NCI-H2227 treated with DMSO at 0.1 percent for 48 hours (cell line): ENCODE data around the gene MDH1B.
A peak's percentile ranks its signal among the peaks of the same experiment; 100 is the strongest.
"Not testable (repeated sequence)": the region's sequence is repeated elsewhere in the genome, so short reads cannot be mapped to it uniquely, and the experiment has no call there.

Experiments
- DNase-seq: peaks from one replicate; lab custom pipeline; 2025; lab: John Stamatoyannopoulos, UW

MDH1B gene

DNA sequence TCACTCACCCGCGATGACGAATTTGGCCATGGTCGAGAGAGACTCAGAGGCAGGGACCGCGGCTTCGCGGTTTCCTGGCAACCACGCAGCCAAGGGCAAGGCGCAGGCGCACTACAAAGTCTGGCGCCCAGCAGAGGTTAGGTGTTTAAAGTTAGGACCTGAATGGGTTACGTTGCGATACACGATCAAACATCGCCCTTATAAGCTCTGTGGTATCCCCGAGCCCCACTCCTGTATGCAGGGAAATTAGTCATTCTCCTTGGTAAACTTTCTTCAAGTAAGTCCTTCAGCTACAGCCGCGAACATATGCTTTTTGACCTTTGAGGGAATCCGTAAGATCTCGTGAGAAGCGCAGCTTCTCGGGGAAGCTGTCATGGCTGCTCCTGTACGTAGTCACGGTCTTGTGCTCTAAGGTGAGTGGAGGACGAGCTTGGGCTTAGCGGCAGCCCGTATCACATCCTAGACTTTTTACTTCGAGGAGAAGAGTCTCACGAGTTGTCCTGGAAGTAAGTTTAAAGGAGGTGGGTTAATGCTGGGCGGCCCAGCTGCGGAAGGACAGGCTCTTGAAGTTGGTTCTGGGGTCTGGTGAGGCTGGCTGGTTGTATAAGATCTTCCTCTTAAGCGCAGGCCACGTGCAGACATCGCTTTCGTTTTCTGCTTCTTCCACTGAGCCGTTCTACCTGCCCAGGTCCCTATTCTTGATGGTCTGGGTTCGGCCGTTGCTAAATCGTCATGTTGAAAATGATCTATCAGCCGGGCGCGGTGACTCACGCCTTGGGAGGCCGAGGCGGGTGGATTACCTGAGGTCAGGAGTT, at the start of gene MDH1B, which contains the start of gene FASTKD2:
Gene MDH1B (minus strand): TSS at position 87 of the 815 bp plus-strand sequence. CDS start 57 bp downstream, at position 30.
Gene FASTKD2 (plus strand): TSS at position 365 of the 815 bp plus-strand sequence. CDS start 1,088 bp downstream, outside the sequence.
- DNase-seq: peak; percentile 95

GRCh38 chr2:206814498-206814897, 49.4 kb upstream of the MDH1B start:
- DNase-seq: no peak

GRCh38 chr2:206812471-206812870, 47.3 kb upstream of the MDH1B start:
- not testable (repeated sequence) for DNase-seq

DNA sequence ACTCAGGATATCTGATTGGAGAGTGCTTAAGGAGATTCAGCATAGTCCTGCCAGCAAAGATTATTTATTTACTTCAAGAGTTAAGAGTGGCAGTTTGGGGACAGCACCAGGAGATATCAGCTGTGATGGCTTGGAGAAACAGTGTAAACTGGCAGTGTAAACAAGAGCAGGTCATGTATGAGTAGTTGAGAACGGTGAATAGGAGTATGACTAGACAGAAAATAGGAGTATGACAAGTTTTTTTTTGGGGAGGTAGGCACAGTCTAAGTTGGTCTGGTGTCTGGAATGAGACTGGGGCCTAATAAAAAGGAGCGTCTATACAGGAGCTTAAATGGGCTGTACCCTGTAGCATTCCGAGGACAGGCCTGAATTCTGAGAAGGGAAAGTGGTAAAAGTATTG, 42.5 kb upstream of the MDH1B start:
- not testable (repeated sequence) for DNase-seq

- DNase-seq: no peak
Observed at GRCh38 chr2:206805887-206806607, 40.9 kb upstream of the MDH1B start.

- no peak for DNase-seq
Observed at GRCh38 chr2:206804326-206804725, 39.2 kb upstream of the MDH1B start.

GRCh38 chr2:206802654-206803514, 37.8 kb upstream of the MDH1B start:
- DNase-seq: no peak

DNA sequence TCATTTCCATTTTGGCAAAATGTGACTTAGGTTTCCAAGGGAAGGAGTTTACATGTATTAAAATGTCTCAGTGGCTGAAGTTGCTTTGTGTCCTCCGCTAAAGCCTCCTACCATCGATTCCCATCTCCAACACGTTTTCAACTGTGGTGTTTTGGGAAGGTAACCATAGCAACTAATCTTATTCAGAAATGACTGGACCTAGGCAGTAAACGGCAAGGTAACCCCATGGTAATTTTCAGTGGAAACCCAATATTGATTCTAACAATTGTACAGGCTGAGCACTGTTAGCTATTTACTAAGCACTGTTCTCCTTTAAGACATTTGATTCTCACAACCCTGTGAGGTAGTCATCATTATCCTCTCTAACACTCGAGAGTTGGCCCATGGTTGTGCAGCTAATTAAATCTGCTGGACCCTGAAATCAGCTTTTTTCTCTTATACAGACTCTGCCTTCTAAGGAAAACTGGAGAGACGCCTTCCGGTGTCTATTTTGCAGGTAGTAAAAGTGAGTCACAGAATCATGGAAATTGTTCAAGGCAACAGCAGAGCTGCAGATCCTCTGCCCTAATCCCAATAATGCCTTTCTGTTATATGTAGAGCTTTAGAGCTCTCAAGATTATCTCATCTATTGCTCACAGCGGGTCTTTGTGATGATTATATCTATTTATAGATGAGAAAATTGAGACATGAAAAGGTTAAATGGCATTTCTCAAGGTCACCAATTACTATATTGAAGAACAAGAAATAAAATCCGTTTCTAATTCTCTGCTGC, 36.5 kb upstream of the MDH1B start:
- peak; percentile 84 for DNase-seq

- peak; percentile 88 for DNase-seq
Observed at GRCh38 chr2:206800506-206801417, 35.6 kb upstream of the MDH1B start.

DNA sequence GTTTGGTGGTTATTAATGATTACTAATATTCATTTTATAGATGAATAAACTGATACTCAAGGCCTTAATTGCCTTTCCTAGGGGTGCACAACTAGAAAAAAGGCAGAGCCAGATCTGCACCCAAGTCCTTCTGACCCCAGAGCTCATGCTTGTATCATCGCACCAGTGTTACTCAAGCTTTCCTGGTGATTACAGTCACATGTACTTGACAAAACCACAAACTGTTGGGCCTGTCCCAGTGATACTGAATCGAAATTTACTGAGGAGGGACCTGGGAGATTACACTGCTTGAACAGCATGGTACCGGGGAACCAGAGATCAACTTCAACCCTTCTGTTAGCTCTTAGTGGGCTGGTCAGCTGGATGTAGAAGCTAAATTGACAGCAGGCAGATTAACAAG, 34.0 kb upstream of the MDH1B start:
- no peak for DNase-seq

DNA sequence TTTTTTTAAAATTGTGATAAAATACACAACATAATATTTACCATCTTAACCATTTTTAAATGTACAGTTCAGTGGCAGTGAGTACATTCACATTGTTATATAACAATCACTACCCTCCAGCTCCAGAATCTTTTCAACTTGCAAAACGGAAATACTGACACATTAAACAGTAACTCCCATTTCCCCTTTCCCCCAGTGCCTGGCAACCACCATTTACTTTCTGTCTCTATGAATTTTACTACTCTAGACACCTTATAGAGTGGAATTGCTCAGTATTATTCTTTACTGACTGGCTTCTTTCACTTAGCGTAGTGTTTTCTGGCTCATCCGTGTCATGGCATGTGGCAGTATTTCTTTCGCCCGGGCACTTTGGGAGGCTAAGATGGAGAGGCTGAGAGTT, 32.9 kb upstream of the MDH1B start:
- no peak for DNase-seq

- DNase-seq: no peak
Observed at GRCh38 chr2:206797376-206797775, 32.2 kb upstream of the MDH1B start.

- DNase-seq: no peak
Observed at GRCh38 chr2:206792645-206793044, 27.5 kb upstream of the MDH1B start.

DNA sequence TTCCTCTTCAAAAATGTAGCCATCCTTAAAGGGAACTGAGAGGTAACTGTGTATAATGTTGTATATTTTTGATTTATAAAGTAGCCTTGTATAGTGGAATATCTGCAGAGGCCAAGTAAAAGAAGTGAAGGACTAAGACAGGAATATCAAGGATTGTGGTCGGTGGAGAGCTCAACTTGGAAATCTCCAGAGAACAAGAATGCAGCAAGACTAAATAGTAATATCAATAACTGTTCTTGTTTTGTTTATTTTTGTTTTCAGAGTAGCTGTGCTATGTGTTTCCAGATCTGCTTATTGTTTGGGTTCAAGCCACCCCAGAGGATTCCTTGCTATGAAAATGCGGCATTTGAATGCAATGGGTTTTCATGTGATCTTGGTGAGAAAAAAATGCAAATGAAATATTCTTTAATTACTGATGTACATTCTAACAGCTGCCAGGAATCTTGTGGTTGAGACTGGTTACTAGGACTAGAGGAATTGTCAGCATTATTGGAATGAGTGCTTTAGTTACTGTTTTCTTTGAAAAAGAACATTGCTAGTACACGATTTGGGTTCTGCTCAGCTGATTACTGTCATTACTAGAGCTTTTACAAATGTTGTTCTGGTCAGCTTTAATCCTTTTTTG, 25.3 kb upstream of the MDH1B start:
- DNase-seq: no peak

GRCh38 chr2:206784559-206785353, 19.6 kb upstream of the MDH1B start:
- no peak for DNase-seq

DNA sequence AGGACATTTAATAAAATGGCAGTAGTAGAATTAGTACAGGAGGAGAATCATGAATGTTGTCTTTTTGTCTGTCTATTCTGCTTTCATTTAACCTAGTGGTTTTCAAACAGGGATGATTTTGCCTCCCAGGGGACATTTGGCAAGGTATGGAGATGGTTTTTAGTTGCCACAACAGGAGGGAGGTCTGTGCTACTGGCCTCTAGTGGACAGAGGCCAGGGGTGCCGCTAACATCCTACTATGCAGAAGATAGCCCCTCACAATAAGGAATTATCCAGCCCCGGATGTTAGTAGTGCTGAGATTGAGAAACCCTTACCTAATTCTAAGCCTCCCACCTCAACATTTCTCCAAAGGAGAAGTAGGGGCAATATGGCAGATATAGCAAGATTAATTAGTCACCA, 18.6 kb upstream of the MDH1B start:
- DNase-seq: no peak

DNA sequence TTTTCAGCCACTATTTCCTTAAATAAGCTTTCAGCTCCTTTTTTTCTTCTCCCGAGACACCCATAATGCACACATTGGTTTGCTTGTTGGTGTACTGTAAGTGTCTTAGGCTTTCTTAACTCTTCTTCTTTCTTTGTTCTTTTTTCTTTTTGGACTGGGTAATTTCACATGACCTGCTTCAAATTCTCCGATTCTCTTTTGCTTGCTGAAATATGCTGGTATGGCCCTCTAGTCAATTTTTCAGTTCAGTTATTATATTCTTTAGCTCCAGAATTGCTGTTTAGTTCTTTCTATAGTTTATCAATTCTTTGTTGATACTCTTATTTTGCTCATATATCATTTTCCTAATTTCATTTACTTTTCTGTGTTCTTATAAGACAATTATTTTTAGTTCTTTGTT, 15.5 kb upstream of the MDH1B start:
- DNase-seq: no peak

DNA sequence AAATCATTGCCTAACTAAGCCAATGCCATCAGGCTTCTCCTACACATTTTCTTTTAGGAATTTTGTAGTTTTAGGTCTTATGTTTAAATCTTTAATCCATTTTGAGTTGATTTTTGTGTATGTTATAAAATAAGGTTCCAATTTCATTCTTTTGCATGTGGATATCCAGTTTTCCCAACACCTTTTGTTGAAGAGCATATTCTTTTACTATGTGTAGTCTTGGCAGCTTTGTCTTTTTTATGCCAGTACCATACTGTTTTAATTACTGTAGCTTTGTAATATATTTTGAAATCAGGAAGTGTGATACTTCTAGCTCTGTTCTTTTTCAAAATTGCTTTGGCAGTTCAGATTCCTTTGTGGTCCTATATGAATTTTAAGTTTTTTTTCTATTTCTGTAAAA, 11.3 kb upstream of the MDH1B start:
- no peak for DNase-seq

- DNase-seq: no peak
Observed at GRCh38 chr2:206774871-206775270, 9.7 kb upstream of the MDH1B start.
